ENCODE measurements around the gene CYSTM1. TPM values are rescaled to one million over a fixed set of nuclear protein-coding genes. Genes with fewer than 3 reads are reported as not detected.

CYSTM1 gene
- total RNA-seq, 4 donors from 2014 or later = 21.0 to 66.4 (median 37.0) TPM

GRCh38 chr5:140261403-140262171 is 86.6 kb downstream of the CYSTM1 start:
- 21% methylated on average over 8 of the region's 8 CpGs for WGBS
- Histone ChIP-seq H3K9me3 (no peaks in the 10 kb centered on the region), H3K27ac (peak overlapping the region; percentile 80), H3K4me3 (no peak overlapping the region), H3K4me1 (peaks cover 22% of the 10 kb centered on the region), H3K27me3 (no peaks in the 10 kb centered on the region), H3K36me3 (peaks cover 5% of the 10 kb centered on the region)
- TF ChIP-seq POLR2AphosphoS5 (IDR thresholded peaks at IDR 0.05) (no peak), EP300 (IDR thresholded peaks at IDR 0.05) (no peak), POLR2A (IDR thresholded peaks at IDR 0.05) (no peak), CTCF (IDR thresholded peaks at IDR 0.05) (no peak)
- peak in 1 of 2 donors; percentile 84 for DNase-seq (ENCODE audit: low spot score in 2 of 2)

GRCh38 chr5:140262221-140262620 is 87.2 kb downstream of the CYSTM1 start:
- H3K27ac ChIP-seq = peak overlapping the region; percentile 80
- TF ChIP-seq EP300 (IDR thresholded peaks at IDR 0.05) (no peak), POLR2AphosphoS5 (IDR thresholded peaks at IDR 0.05) (no peak), POLR2A (IDR thresholded peaks at IDR 0.05) (no peak), CTCF (IDR thresholded peaks at IDR 0.05) (no peak)
- peaks cover 22% of the 10 kb centered on the region for H3K4me1 ChIP-seq
- H3K36me3 ChIP-seq = peaks cover 9% of the 10 kb centered on the region
- no peak for DNase-seq (ENCODE audit: low spot score in 2 of 2)
- 60% methylated on average over 3 of the region's 3 CpGs for WGBS
- no peaks in the 10 kb centered on the region for H3K27me3 ChIP-seq
- H3K9me3 ChIP-seq = no peaks in the 10 kb centered on the region
- no peak overlapping the region for H3K4me3 ChIP-seq

GRCh38 chr5:140262839-140263238 is 87.9 kb downstream of the CYSTM1 start:
- DNase-seq (ENCODE audit: low spot score in 2 of 2) = no peak
- no peak overlapping the region for H3K4me3 ChIP-seq
- H3K4me1 ChIP-seq = peaks cover 18% of the 10 kb centered on the region
- H3K27ac ChIP-seq = no peak overlapping the region
- peaks cover 7% of the 10 kb centered on the region for H3K36me3 ChIP-seq
- H3K9me3 ChIP-seq = no peaks in the 10 kb centered on the region
- no peaks in the 10 kb centered on the region for H3K27me3 ChIP-seq
- WGBS = 94% methylated on average over 3 of the region's 3 CpGs
- TF ChIP-seq CTCF (IDR thresholded peaks at IDR 0.05) (no peak), EP300 (IDR thresholded peaks at IDR 0.05) (no peak), POLR2AphosphoS5 (IDR thresholded peaks at IDR 0.05) (no peak), POLR2A (IDR thresholded peaks at IDR 0.05) (no peak)

- no peak overlapping the region for H3K27ac ChIP-seq
- H3K4me3 ChIP-seq = no peak overlapping the region
- 84% methylated on average over 1 of the region's 1 CpG for WGBS
- H3K9me3 ChIP-seq = no peaks in the 10 kb centered on the region
- H3K27me3 ChIP-seq = no peaks in the 10 kb centered on the region
- H3K4me1 ChIP-seq = peaks cover 16% of the 10 kb centered on the region
- peaks cover 5% of the 10 kb centered on the region for H3K36me3 ChIP-seq
- no peak for TF ChIP-seq POLR2AphosphoS5 (IDR thresholded peaks at IDR 0.05)
- TF ChIP-seq POLR2A (IDR thresholded peaks at IDR 0.05) = no peak
- TF ChIP-seq CTCF (IDR thresholded peaks at IDR 0.05) = no peak
- TF ChIP-seq EP300 (IDR thresholded peaks at IDR 0.05) = no peak
- no peak for DNase-seq (ENCODE audit: low spot score in 2 of 2)
Measured at GRCh38 chr5:140265845-140266244, 90.9 kb downstream of the CYSTM1 start.

GRCh38 chr5:140266471-140267200 is 91.6 kb downstream of the CYSTM1 start:
- no peak overlapping the region for H3K4me3 ChIP-seq
- no peak for DNase-seq (ENCODE audit: low spot score in 2 of 2)
- no peak overlapping the region for H3K27ac ChIP-seq
- H3K4me1 ChIP-seq = peaks cover 8% of the 10 kb centered on the region
- 89% methylated on average over 6 of the region's 6 CpGs for WGBS
- H3K36me3 ChIP-seq = peaks cover 5% of the 10 kb centered on the region
- no peak for TF ChIP-seq CTCF (IDR thresholded peaks at IDR 0.05)
- TF ChIP-seq POLR2AphosphoS5 (IDR thresholded peaks at IDR 0.05) = no peak
- no peak for TF ChIP-seq EP300 (IDR thresholded peaks at IDR 0.05)
- no peak for TF ChIP-seq POLR2A (IDR thresholded peaks at IDR 0.05)
- no peaks in the 10 kb centered on the region for H3K9me3 ChIP-seq
- no peaks in the 10 kb centered on the region for H3K27me3 ChIP-seq

Data from suprapubic skin (tissue), 4 donors.